ENCODE results near the gene LYL1.

LYL1 gene

GRCh38 chr19:13095934-13096927 lies 6.4 kb downstream of the LYL1 start:
- H3K27ac ChIP-seq (ENCODE audit: low read depth, low read length) = peak overlapping the region; percentile 87
- TF ChIP-seq EZH2phosphoT487 (IDR thresholded peaks at IDR 0.05; ENCODE audit: borderline replicate concordance, low read length) = no peak
- TF ChIP-seq, protein P1, sequence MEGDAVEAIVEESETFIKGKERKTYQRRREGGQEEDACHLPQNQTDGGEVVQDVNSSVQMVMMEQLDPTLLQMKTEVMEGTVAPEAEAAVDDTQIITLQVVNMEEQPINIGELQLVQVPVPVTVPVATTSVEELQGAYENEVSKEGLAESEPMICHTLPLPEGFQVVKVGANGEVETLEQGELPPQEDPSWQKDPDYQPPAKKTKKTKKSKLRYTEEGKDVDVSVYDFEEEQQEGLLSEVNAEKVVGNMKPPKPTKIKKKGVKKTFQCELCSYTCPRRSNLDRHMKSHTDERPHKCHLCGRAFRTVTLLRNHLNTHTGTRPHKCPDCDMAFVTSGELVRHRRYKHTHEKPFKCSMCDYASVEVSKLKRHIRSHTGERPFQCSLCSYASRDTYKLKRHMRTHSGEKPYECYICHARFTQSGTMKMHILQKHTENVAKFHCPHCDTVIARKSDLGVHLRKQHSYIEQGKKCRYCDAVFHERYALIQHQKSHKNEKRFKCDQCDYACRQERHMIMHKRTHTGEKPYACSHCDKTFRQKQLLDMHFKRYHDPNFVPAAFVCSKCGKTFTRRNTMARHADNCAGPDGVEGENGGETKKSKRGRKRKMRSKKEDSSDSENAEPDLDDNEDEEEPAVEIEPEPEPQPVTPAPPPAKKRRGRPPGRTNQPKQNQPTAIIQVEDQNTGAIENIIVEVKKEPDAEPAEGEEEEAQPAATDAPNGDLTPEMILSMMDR (IDR thresholded peaks at IDR 0.05; ENCODE audit: low read depth, low read length, poor library complexity, severe bottlenecking) = peak; percentile 25
- peaks cover 24% of the 10 kb centered on the region for H3K36me3 ChIP-seq (ENCODE audit: control insufficient read depth, low read length)
- H3K9me2 ChIP-seq (replicated peaks; ENCODE audit: control insufficient read depth, low read length) = no peaks in the 10 kb centered on the region
- H3K4me3 ChIP-seq (ENCODE audit: low read length) = peak overlapping the region; percentile 88
- H3K27me3 ChIP-seq (ENCODE audit: control insufficient read depth, low read length) = no peaks in the 10 kb centered on the region
- no peaks in the 10 kb centered on the region; the same call in 1 of the 2 replicates for H4K20me1 ChIP-seq (ENCODE audit: control insufficient read depth, insufficient read depth, low read depth, low read length)
- H3K4me1 ChIP-seq (ENCODE audit: control insufficient read depth, low read length) = peaks cover 77% of the 10 kb centered on the region
- H3F3A ChIP-seq (ENCODE audit: control insufficient read depth, insufficient read depth) = peaks cover 35% of the 10 kb centered on the region
- H3K4me2 ChIP-seq (ENCODE audit: low read length) = peak overlapping the region; percentile 98
- H3K79me2 ChIP-seq (ENCODE audit: control insufficient read depth, low read length) = peaks cover 42% of the 10 kb centered on the region
- H3K9me3 ChIP-seq (ENCODE audit: control insufficient read depth, insufficient read depth, low read length) = no peaks in the 10 kb centered on the region

DNA sequence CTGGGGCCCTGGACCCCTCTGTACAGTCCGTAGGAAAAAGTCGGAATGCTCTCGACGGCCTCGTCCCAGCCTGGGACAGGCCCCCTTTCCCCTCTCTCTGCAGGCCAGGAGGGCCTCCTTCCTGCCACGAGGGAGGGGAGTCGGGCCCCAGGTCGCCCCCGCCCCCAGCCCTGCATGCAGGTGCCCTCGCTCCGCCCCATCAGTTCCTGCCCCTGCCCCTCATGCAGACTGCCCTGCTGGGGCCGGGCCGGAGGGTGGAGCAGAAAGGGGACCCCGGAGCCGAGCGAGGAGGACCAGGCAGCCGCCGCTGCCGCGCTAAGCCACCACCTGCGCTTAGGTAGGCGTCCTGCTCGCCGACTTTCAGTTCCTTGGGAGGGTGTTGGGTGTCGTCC lies 7.3 kb downstream of the LYL1 start:
- Histone ChIP-seq H3K4me2 (ENCODE audit: low read length) (peak overlapping the region; percentile 98), H4K20me1 (ENCODE audit: control insufficient read depth, insufficient read depth, low read depth, low read length) (no peaks in the 10 kb centered on the region), H3K79me2 (ENCODE audit: control insufficient read depth, low read length) (peaks cover 34% of the 10 kb centered on the region), H3K4me1 (ENCODE audit: control insufficient read depth, low read length) (peaks cover 69% of the 10 kb centered on the region), H3K27me3 (ENCODE audit: control insufficient read depth, low read length) (no peaks in the 10 kb centered on the region), H3K9me3 (ENCODE audit: control insufficient read depth, insufficient read depth, low read length) (no peaks in the 10 kb centered on the region), H3K9me2 (replicated peaks; ENCODE audit: control insufficient read depth, low read length) (no peaks in the 10 kb centered on the region), H3K4me3 (ENCODE audit: low read length) (peak overlapping the region; percentile 88), H3F3A (ENCODE audit: control insufficient read depth, insufficient read depth) (peaks cover 29% of the 10 kb centered on the region), H3K27ac (ENCODE audit: low read depth, low read length) (peak overlapping the region; percentile 87), H3K36me3 (ENCODE audit: control insufficient read depth, low read length) (peaks cover 16% of the 10 kb centered on the region)
- TF ChIP-seq, protein P1 (IDR thresholded peaks at IDR 0.05; ENCODE audit: low read depth, low read length, poor library complexity, severe bottlenecking) = no peak
- TF ChIP-seq EZH2phosphoT487 (IDR thresholded peaks at IDR 0.05; ENCODE audit: borderline replicate concordance, low read length) = no peak

DNA sequence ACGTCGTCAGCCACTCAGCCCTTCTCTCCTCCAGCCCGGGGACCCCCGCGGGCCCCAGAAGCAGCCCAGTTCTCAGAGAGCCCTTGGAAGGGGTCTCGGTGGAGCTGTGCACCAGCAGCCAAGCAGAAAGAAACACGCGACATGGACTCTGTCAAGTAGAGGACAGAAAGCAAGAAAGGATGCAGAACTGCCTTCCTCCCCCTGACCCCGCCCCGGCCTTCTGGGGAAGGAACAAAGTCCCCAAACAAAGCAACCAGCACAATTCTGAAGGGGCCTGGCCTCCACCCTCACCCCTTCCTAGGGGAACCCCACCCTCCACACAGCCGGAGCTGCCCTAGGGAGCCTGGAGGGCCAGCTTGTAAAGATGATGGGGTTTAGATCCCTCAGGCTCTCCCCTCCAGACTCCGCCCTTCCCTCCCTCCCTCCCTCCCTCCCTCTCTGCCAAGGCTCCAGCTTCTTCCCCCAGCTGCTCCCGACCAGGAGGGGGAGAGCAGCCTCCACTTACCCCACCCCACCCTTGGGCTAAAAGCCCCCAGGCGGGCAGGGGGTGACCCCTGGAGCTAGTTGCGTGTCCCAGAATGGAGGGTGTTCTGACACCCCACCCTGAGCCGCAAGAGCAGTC lies 7.8 kb downstream of the LYL1 start:
- Histone ChIP-seq H3K9me3 (ENCODE audit: control insufficient read depth, insufficient read depth, low read length) (no peaks in the 10 kb centered on the region), H3F3A (ENCODE audit: control insufficient read depth, insufficient read depth) (peaks cover 24% of the 10 kb centered on the region), H3K9me2 (replicated peaks; ENCODE audit: control insufficient read depth, low read length) (no peaks in the 10 kb centered on the region), H3K4me3 (ENCODE audit: low read length) (peak overlapping the region; percentile 88), H3K36me3 (ENCODE audit: control insufficient read depth, low read length) (peaks cover 11% of the 10 kb centered on the region), H3K27me3 (ENCODE audit: control insufficient read depth, low read length) (no peaks in the 10 kb centered on the region), H3K4me1 (ENCODE audit: control insufficient read depth, low read length) (peaks cover 64% of the 10 kb centered on the region), H3K27ac (ENCODE audit: low read depth, low read length) (peak overlapping the region; percentile 87), H3K79me2 (ENCODE audit: control insufficient read depth, low read length) (peaks cover 29% of the 10 kb centered on the region), H4K20me1 (ENCODE audit: control insufficient read depth, insufficient read depth, low read depth, low read length) (no peaks in the 10 kb centered on the region), H3K4me2 (ENCODE audit: low read length) (peak overlapping the region; percentile 98)
- TF ChIP-seq EZH2phosphoT487 (IDR thresholded peaks at IDR 0.05; ENCODE audit: borderline replicate concordance, low read length) = no peak
- TF ChIP-seq, protein P1 (IDR thresholded peaks at IDR 0.05; ENCODE audit: low read depth, low read length, poor library complexity, severe bottlenecking) = no peak

Measured in DOHH2 (cell line).